HG02870 (cell line): ENCODE measurements around the gene MAPK8.

Experiments used
- ATAC-seq: cut with Tn5 transposase; IDR thresholded peaks from one replicate; pipeline ENCODE4 v1.9.1; 2021; ENCODE audit warnings: mild to moderate bottlenecking, moderate library complexity; ENCODE audit not compliant: unreplicated experiment

Gene MAPK8

GRCh38 chr10:48378675-48379074 lies 72.2 kb downstream of the MAPK8 start:
- ATAC-seq: no peak

- ATAC-seq: no peak
Measured at GRCh38 chr10:48381971-48382370, 75.5 kb downstream of the MAPK8 start.

- ATAC-seq: no peak
Measured at GRCh38 chr10:48382982-48383381, 76.5 kb downstream of the MAPK8 start.

- ATAC-seq: no peak
Measured at GRCh38 chr10:48383393-48383792, 76.9 kb downstream of the MAPK8 start.

GRCh38 chr10:48384699-48384982 lies 78.2 kb downstream of the MAPK8 start:
- no peak for ATAC-seq

- ATAC-seq: no peak
Measured at GRCh38 chr10:48389272-48389671, 82.8 kb downstream of the MAPK8 start.

- ATAC-seq: no peak
Measured at GRCh38 chr10:48389846-48390557, 83.5 kb downstream of the MAPK8 start.

GRCh38 chr10:48390558-48390871 lies 84.0 kb downstream of the MAPK8 start:
- ATAC-seq: no peak

GRCh38 chr10:48390933-48391845 lies 84.7 kb downstream of the MAPK8 start:
- ATAC-seq: peak; percentile 82

GRCh38 chr10:48391994-48392393 lies 85.5 kb downstream of the MAPK8 start:
- no peak for ATAC-seq

GRCh38 chr10:48398261-48398660 lies 91.8 kb downstream of the MAPK8 start:
- no peak for ATAC-seq

GRCh38 chr10:48399056-48399541 lies 92.6 kb downstream of the MAPK8 start:
- no peak for ATAC-seq

- ATAC-seq: no peak
Measured at GRCh38 chr10:48399551-48399950, 93.1 kb downstream of the MAPK8 start.

- ATAC-seq: no peak
Measured at GRCh38 chr10:48400129-48400849, 93.8 kb downstream of the MAPK8 start.

- ATAC-seq: no peak
Measured at GRCh38 chr10:48400850-48401220, 94.4 kb downstream of the MAPK8 start.

- ATAC-seq: no peak
Measured at GRCh38 chr10:48404646-48405045, 98.2 kb downstream of the MAPK8 start.

- ATAC-seq: no peak
Measured at GRCh38 chr10:48406204-48406603, 99.7 kb downstream of the MAPK8 start.

- ATAC-seq: no peak
Measured at GRCh38 chr10:48406658-48407057, 100.2 kb downstream of the MAPK8 start.

GRCh38 chr10:48410503-48410902 lies 104.0 kb downstream of the MAPK8 start:
- no peak for ATAC-seq

- ATAC-seq: no peak
Measured at GRCh38 chr10:48411510-48411909, 105.0 kb downstream of the MAPK8 start.

- ATAC-seq: no peak
Measured at GRCh38 chr10:48412081-48412480, 105.6 kb downstream of the MAPK8 start.

GRCh38 chr10:48412933-48413332 lies 106.5 kb downstream of the MAPK8 start:
- ATAC-seq: no peak
